Gastroesophageal sphincter (tissue), 4 donors: ENCODE data around the gene ZNF674. TPM values are rescaled to one million over a fixed set of nuclear protein-coding genes. Genes with fewer than 3 reads are reported as not detected.

Experiments used
- ATAC-seq: fragments of 150-250 bp; one replicate; pipeline ENCODE4 v1.9.1; 2016; ENCODE audit warnings: mild to moderate bottlenecking, moderate library complexity
- H3K27ac ChIP-seq, 4 donors: fragments of 200-600 bp; sonication (generic) in 3 of 4; 1 replicate in 3 of 4; 2 replicates in 1 of 4; pipeline ENCODE4 v1.5.1; 2016 to 2019
- H3K27me3 ChIP-seq: fragments of 200-600 bp; sonication (generic); one replicate; pipeline ENCODE4 v1.5.1; 2019
- H3K36me3 ChIP-seq, 2 donors: fragments of 200-600 bp; sonication (generic); one replicate each; pipeline ENCODE4 v1.5.1; 2019; ENCODE audit warnings: control low read depth in 1 of 2
- H3K4me1 ChIP-seq, 3 donors: fragments of 200-600 bp; sonication (generic); 1 replicate in 2 of 3; 2 replicates in 1 of 3; pipeline ENCODE4 v1.5.1; 2016 to 2019; ENCODE audit warnings: control low read depth in 2 of 3
- H3K4me3 ChIP-seq, 2 donors: fragments of 200-600 bp; sonication (generic); one replicate each; pipeline ENCODE4 v1.5.1; 2019; ENCODE audit warnings: mild to moderate bottlenecking in 1 of 2, moderate library complexity in 1 of 2
- H3K9me3 ChIP-seq, 3 donors: fragments of 200-600 bp; sonication (generic); one replicate each; pipeline ENCODE4 v1.5.1; 2017 to 2019; ENCODE audit warnings: control low read depth in 2 of 3
- EP300 ChIP-seq: sonication (generic); formaldehyde crosslinking; IDR thresholded peaks from one replicate; pipeline ENCODE4 v1.6.1; 2017; ENCODE audit warnings: antibody characterized with exemption, mild to moderate bottlenecking
- POLR2A ChIP-seq, 2 donors: fragments of 450-650 bp; IDR thresholded peaks; one replicate each; pipeline ENCODE4 v1.6.1; 2017; ENCODE audit warnings: antibody characterized with exemption in 2 of 2, mild to moderate bottlenecking in 2 of 2, moderate library complexity in 1 of 2
- POLR2AphosphoS5 ChIP-seq: sonication (generic); formaldehyde crosslinking; IDR thresholded peaks from one replicate; pipeline ENCODE4 v1.6.1; 2017; ENCODE audit warnings: antibody characterized with exemption
- WGBS, 2 donors: methylation state at CpG; one replicate each; pipeline ENCODE4 v1.1.5; 2018; ENCODE audit warnings: low coverage in 1 of 2; 5-methylcytosine and 5-hydroxymethylcytosine counted together
- small RNA-seq, 4 donors: library from RNA; depleted of rRNA; stranded (forward); fragments of <200 nt; gene quantifications; one replicate each; pipeline ENCODE3, GENCODE V24; 2016
- total RNA-seq, 4 donors: library from RNA; depleted of rRNA; stranded (reverse); fragments of >200 nt; gene quantifications; one replicate each; pipeline ENCODE4 v1.1.0, GENCODE V29; 2016
- TF ChIP-seq, protein P1 (sequence below), 4 experiments: fragments of 200-600 bp in 2 of 4; fragments of 450-650 bp in 2 of 4; sonication (generic) in 1 of 4; IDR thresholded peaks; one replicate each; pipeline ENCODE4 v1.5.1; 2017 to 2019; ENCODE audit warnings: antibody characterized with exemption in 4 of 4, mild to moderate bottlenecking in 2 of 4, moderate library complexity in 2 of 4

The ZNF674 gene
- total RNA-seq, 4 donors from 2014 or later, result 3.1 to 5.7 (median 5.5) TPM

DNA sequence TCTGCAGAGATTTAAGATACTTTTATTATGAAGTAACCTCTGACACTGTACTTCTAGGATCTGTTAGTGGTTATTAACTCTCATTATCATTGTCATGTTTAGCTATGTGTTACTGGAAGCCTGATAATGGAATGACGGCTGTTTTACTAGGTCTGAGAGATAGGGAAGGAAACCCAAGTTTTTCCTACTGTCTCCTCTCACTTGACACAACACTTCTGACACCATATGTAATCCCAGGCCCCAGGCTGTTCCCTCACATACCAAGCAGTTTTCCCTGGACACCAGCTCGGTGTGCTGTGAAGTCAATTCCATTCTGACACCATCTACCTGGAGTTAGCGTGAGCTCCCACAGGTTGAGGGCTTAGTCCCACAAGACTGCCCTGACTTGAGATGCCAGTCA is 85.6 kb downstream of the ZNF674 start:
- Histone ChIP-seq H3K9me3 (no peaks in the 10 kb centered on the region), H3K4me3 (no peak overlapping the region), H3K27me3 (no peaks in the 10 kb centered on the region), H3K4me1 (no peaks in the 10 kb centered on the region), H3K36me3 (peaks cover 0 to 30% of the 10 kb centered on the region in 2 donors), H3K27ac (no peak overlapping the region)
- TF ChIP-seq POLR2A (IDR thresholded peaks at IDR 0.05), result no peak
- TF ChIP-seq, protein P1, sequence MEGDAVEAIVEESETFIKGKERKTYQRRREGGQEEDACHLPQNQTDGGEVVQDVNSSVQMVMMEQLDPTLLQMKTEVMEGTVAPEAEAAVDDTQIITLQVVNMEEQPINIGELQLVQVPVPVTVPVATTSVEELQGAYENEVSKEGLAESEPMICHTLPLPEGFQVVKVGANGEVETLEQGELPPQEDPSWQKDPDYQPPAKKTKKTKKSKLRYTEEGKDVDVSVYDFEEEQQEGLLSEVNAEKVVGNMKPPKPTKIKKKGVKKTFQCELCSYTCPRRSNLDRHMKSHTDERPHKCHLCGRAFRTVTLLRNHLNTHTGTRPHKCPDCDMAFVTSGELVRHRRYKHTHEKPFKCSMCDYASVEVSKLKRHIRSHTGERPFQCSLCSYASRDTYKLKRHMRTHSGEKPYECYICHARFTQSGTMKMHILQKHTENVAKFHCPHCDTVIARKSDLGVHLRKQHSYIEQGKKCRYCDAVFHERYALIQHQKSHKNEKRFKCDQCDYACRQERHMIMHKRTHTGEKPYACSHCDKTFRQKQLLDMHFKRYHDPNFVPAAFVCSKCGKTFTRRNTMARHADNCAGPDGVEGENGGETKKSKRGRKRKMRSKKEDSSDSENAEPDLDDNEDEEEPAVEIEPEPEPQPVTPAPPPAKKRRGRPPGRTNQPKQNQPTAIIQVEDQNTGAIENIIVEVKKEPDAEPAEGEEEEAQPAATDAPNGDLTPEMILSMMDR (IDR thresholded peaks at IDR 0.05), result no peak
- no peak for TF ChIP-seq EP300
- TF ChIP-seq POLR2AphosphoS5, result no peak
- ATAC-seq, result no peak
- whole genome bisulfite sequencing, 2 donors, result 65 to 72% methylated on average over 2 to 3 of the region's 3 CpGs

DNA sequence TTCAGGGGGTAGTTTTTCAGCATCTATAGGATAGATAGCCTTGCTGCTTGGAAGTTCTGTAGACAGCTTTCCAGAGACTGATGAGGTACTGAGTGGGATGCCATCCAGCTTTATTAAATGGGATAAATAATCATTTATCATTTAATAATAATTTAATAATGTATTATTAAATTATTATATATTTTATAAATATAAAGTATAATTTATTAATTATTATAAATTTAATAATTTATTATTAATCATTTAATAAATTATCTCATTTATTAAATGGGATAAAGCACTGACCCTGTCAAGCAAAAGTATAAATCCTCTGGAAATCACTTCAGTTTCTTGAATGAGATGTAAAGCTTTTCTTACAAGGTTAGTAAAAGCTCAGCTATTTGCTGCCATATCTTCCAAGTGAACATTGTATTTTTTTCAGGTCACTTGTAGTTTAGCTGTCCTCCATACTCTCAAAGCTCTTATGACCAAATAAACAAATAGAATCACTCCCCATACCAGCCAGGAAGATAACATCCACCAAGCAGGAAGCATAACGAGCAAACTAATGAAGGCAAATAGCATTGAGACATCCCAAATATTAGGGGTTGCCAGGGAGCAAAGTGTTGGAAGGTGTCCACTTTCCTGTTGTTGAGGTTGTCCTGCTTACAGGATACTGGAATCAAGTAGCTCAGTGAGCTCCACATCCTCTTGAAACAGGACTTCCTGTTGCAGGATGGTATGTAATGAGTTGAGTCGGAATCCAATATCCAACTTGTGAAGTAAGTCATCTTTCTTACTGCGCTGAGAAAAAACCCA is 88.9 kb downstream of the ZNF674 start:
- Histone ChIP-seq H3K27me3 (no peaks in the 10 kb centered on the region), H3K4me1 (no peaks in the 10 kb centered on the region), H3K27ac (no peak overlapping the region), H3K36me3 (peaks cover 0 to 24% of the 10 kb centered on the region in 2 donors), H3K4me3 (no peak overlapping the region), H3K9me3 (no peaks in the 10 kb centered on the region)
- 67 to 69% methylated on average over 3 of the region's 3 CpGs for WGBS, 2 donors
- no peak for ATAC-seq
- TF ChIP-seq EP300 (no peak), POLR2AphosphoS5 (no peak)
- TF ChIP-seq, protein P1 (IDR thresholded peaks at IDR 0.05), result no peak

Small RNA genes within 50 kb of the gene (small RNA-seq; reads per million reads assigned to genes)
- gene RF00017, result 0 reads per million in 4 donors
- gene RNU6-50P, result 0 reads per million in 4 donors

Other genes with a start within 250 kb of the ZNF674 start
- 10 to 100 TPM; 12.1 to 22.3 (median 18.3) TPM for gene CHST7, start 28.3 kb upstream of the ZNF674 start, total RNA-seq
- gene SLC9A7, start 213.7 kb upstream of the ZNF674 start, total RNA-seq, result 1 to 10 TPM; 3.5 to 6.1 (median 4.2) TPM